H1 (cell line): Measurements from ENCODE around the gene PRICKLE2. TPM values are rescaled to one million over a fixed set of nuclear protein-coding genes. Genes with fewer than 3 reads are reported as not detected.

Experiments used
- ATF2 ChIP-seq: IDR thresholded peaks from 2 replicates; pipeline ENCODE4 v1.6.1; 2012; ENCODE audit warnings: low read length, inconsistent platforms
- CBX8 ChIP-seq: fragments of 300-800, 300-1000 bp; sonication (generic); IDR thresholded peaks from 2 replicates; pipeline ENCODE4 v1.7.1; 2016; ENCODE audit warnings: low read depth, low read length, borderline replicate concordance
- KDM1A ChIP-seq: fragments of 200-600, 300-600 bp; sonication (generic); IDR thresholded peaks from 2 replicates; pipeline ENCODE4 v1.7.1; 2016; ENCODE audit warnings: mild to moderate bottlenecking, low read length, borderline replicate concordance
- NANOG ChIP-seq: IDR thresholded peaks from 2 replicates; pipeline ENCODE4 v1.6.1; 2011; ENCODE audit warnings: low read length, low read depth, mild to moderate bottlenecking, inconsistent platforms; ENCODE audit not compliant: insufficient read depth, poor library complexity, severe bottlenecking
- SRF ChIP-seq: IDR thresholded peaks from 2 replicates; pipeline ENCODE4 v1.6.1; 2011; ENCODE audit warnings: mild to moderate bottlenecking, low read depth, low read length, moderate library complexity
- polyA plus RNA-seq, 7 experiments: library from polyadenylated mRNA; depleted of rRNA in 3 of 7; stranded (reverse) in 5 of 7; unstranded in 2 of 7; fragments of >200 nt in 5 of 7; fragments of 200-250 nt in 2 of 7; gene quantifications; 1 replicate in 5 of 7; 2 replicates in 1 of 7; 4 replicates in 1 of 7; pipeline versions ENCODE4 v1.2.1 to v1.2.3, GENCODE V29; 2011 to 2013; ENCODE audit warnings: missing spikeins in 2 of 7, mixed read lengths in 2 of 7
- total RNA-seq: library from RNA; stranded (reverse); fragmentation: NEBNext Ultra II Directional; extraction: Animal tissue kit (Norgen Biotek cat#: 25700); gene quantifications from 2 replicates; pipeline ENCODE4 v1.2.1, GENCODE V29; 2021
- TF ChIP-seq, protein P1 (sequence below): IDR thresholded peaks from 2 replicates; pipeline ENCODE4 v1.6.1; 2012; ENCODE audit warnings: inconsistent platforms

Gene PRICKLE2
- total and polyA plus RNA-seq, 2 of the 8 experiments (the other 6 are each of a cell fraction or from before 2014, with no cell fraction given), result 2.9 to 8.0 TPM

DNA sequence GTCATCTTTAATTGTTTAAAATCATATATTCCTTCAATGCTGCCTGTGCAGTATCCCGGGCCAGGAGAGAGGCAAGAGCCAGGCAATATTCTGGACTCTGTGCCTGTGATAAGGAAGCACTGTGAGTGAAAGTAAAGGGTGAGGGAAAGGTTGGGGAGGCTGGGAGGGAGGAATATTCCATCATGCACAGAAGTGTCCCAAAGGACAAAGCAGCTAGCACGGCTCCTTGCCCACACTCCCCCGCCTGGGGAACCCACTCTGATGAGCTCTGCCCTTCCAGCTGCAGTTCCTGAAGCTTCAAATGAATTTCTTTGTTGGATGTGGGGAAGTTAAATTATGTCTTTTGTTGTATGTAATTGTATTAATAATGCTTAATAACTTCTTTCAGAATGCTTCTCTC is 1.5 kb upstream of the PRICKLE2 start (continued):
- no peak for TF ChIP-seq NANOG
- TF ChIP-seq, protein P1, sequence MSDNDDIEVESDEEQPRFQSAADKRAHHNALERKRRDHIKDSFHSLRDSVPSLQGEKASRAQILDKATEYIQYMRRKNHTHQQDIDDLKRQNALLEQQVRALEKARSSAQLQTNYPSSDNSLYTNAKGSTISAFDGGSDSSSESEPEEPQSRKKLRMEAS, result no peak
- no peak for TF ChIP-seq KDM1A
- TF ChIP-seq SRF, result no peak
- TF ChIP-seq ATF2, result no peak
- no peak for TF ChIP-seq CBX8
